Measurements from ENCODE around the gene DOCK2. TPM values are rescaled to one million over a fixed set of nuclear protein-coding genes. Genes with fewer than 3 reads are reported as not detected.
A peak's percentile ranks its signal among the peaks of the same experiment; 100 is the strongest.

Gene DOCK2
- total and polyA plus RNA-seq, 2 of the 8 experiments (the other 6 are each of a cell fraction or from before 2014, with no cell fraction given): 3.9 to 5.7 TPM

- no peak for DNase-seq (ENCODE audit: low read depth in 1 of 2, low spot score in 2 of 2)
- Histone ChIP-seq H3K79me2 (ENCODE audit: control insufficient read depth in 1 of 2, insufficient read depth in 2 of 2, low read length in 2 of 2) (no peaks in the 10 kb centered on the region), H3K23me2 (ENCODE audit: low read depth, low read length) (0 out of 2 replicates have a peak, but pooled peaks cover 1% of the 10 kb centered on the region), H3K4ac (replicated peaks; ENCODE audit: insufficient read length, low read depth, low read length) (no peak overlapping the region), H4K8ac (ENCODE audit: extremely low read depth, insufficient read depth, low read length) (no peak overlapping the region), H3K18ac (ENCODE audit: extremely low read depth, low read length) (no peak overlapping the region), H2BK120ac (replicated peaks; ENCODE audit: low read depth, low read length) (no peak overlapping the region), H3K23ac (ENCODE audit: insufficient read length) (no peak overlapping the region), H3K9me3 (ENCODE audit: insufficient read depth in 2 of 2, low read depth in 1 of 2, low read length in 1 of 2) (no peaks in the 10 kb centered on the region), H2BK20ac (ENCODE audit: low read length) (no peak overlapping the region), H2BK12ac (ENCODE audit: low read depth, low read length) (no peak overlapping the region), H3K4me2 (ENCODE audit: insufficient read depth in 1 of 2, low read depth in 2 of 2, low read length in 2 of 2) (no peak overlapping the region), H3K56ac (replicated peaks; ENCODE audit: insufficient read length, low read depth, low read length) (no peak overlapping the region), H4K20me1 (replicated peaks in 1 of 2; ENCODE audit: control insufficient read depth in 1 of 2, insufficient read depth in 2 of 2, low read length in 2 of 2) (no peaks in the 10 kb centered on the region), H3K27me3 (replicated peaks in 1 of 4; ENCODE audit: control insufficient read depth in 3 of 4, extremely low read depth in 1 of 4, insufficient read depth in 3 of 4, low read length in 3 of 4) (peaks cover 0 to 2% (median 0%) of the 10 kb centered on the region in 4 experiments; a peak in 1 of 7 replicates), H3K14ac (ENCODE audit: insufficient read length) (no peak overlapping the region), H2BK5ac (ENCODE audit: low read depth, low read length) (no peak overlapping the region), H3K36me3 (ENCODE audit: control insufficient read depth in 2 of 4, insufficient read depth in 4 of 4, low read length in 3 of 4) (no peaks in the 10 kb centered on the region), H3K27ac (ENCODE audit: low read depth, low read length) (no peak overlapping the region), H3K4me3 (ENCODE audit: extremely low read depth in 1 of 4, insufficient read depth in 2 of 4, low read depth in 3 of 4, low read length in 4 of 4) (no peak overlapping the region), H2AFZ (ENCODE audit: low read length) (no peak overlapping the region), H4K91ac (replicated peaks; ENCODE audit: insufficient read length, low read length) (no peak overlapping the region), H2BK15ac (ENCODE audit: low read length) (no peak overlapping the region), H3K9ac (replicated peaks in 1 of 4; ENCODE audit: extremely low read depth in 1 of 4, low read depth in 3 of 4, low read length in 3 of 4) (no peak overlapping the region), H3K79me1 (ENCODE audit: low read depth, low read length) (no peaks in the 10 kb centered on the region), H3K4me1 (replicated peaks in 1 of 4; ENCODE audit: control insufficient read depth in 3 of 4, insufficient read depth in 4 of 4, low read length in 3 of 4) (peaks cover 2 to 33% (median 22%) of the 10 kb centered on the region in 4 experiments), H4K5ac (ENCODE audit: insufficient read length, low read depth, low read length) (no peak overlapping the region), H2AK5ac (ENCODE audit: low read depth, low read length) (no peak overlapping the region)
- POLR2A ChIA-PET (ENCODE audit: partially characterized antibody): no interaction called here
- TF ChIP-seq TCF12 (IDR thresholded peaks at IDR 0.05; ENCODE audit: low read depth, low read length) (0 out of 2 replicates have a peak, but pooled peaks have one; percentile 7), SP2 (IDR thresholded peaks at IDR 0.05; ENCODE audit: low read length) (no peak), TEAD4 (IDR thresholded peaks at IDR 0.05; ENCODE audit: low read depth, low read length) (peak; percentile 28; the same call in 1 of the 2 replicates)
- CTCF ChIA-PET (ENCODE audit: partially characterized antibody): no interaction called here
- 55% methylated on average over 6 of the region's 6 CpGs; no CpG with 5 or more reads in 1 of the 2 experiments for WGBS, 2 experiments (ENCODE audit: extremely low coverage in 1 of 2, insufficient coverage in 1 of 2, insufficient read length in 1 of 2, insufficient replicate concordance in 2 of 2, low coverage in 1 of 2, low lambda C conversion rate in 2 of 2, missing lambda C conversion rate in 1 of 2)
- FAIRE-seq: no peak
These were observed 175.7 kb downstream of the DOCK2 start for GRCh38 chr5:169812786-169813185.
